8988T (cell line): Measurements from ENCODE around the gene OR4A15.

ENCODE experiments used
- DNase-seq: peaks from one replicate; pipeline ENCODE4 v3.0.0; 2011

Gene OR4A15

GRCh38 chr11:55367674-55368073 lies at the start of gene OR4A15:
Gene OR4A15 (plus strand): TSS chr11:55367974. CDS start chr11:55367974, 0 bp downstream.
- DNase-seq = no peak

- no peak for DNase-seq
Measured at GRCh38 chr11:55324500-55324899, 43.3 kb upstream of the OR4A15 start.

- DNase-seq = no peak
Measured at GRCh38 chr11:55342901-55343300, 24.9 kb upstream of the OR4A15 start, which contains the start of gene OR4A16. Gene OR4A16 (plus strand): TSS chr11:55343201. CDS start chr11:55343201, 0 bp downstream.

- DNase-seq = no peak
Measured at GRCh38 chr11:55345306-55345705, 22.5 kb upstream of the OR4A15 start.

GRCh38 chr11:55349032-55349431 lies 18.7 kb upstream of the OR4A15 start:
- no peak for DNase-seq

GRCh38 chr11:55357560-55358184 lies 10.1 kb upstream of the OR4A15 start:
- no peak for DNase-seq

- no peak for DNase-seq
Measured at GRCh38 chr11:55401011-55401410, 33.2 kb downstream of the OR4A15 start.
